NCI-H345 treated with DMSO at 0.1 percent for 48 hours (cell line): ENCODE data around the gene CACNA2D2.

ENCODE experiments used
- DNase-seq: peaks from one replicate; lab custom pipeline; 2025; ENCODE audit not compliant: unreplicated experiment; lab: John Stamatoyannopoulos, UW

Gene CACNA2D2

GRCh38 chr3:50353245-50354004, 150.0 kb downstream of the CACNA2D2 start:
- no peak for DNase-seq

- no peak for DNase-seq
Measured at GRCh38 chr3:50352781-50353180, 150.7 kb downstream of the CACNA2D2 start.

GRCh38 chr3:50351323-50351697, 152.1 kb downstream of the CACNA2D2 start:
- no peak for DNase-seq

- DNase-seq = peak; percentile 83
Measured at GRCh38 chr3:50350527-50351322, 152.7 kb downstream of the CACNA2D2 start, which contains the start of the genes CYB561D2 and NPRL2. Gene CYB561D2, plus strand, starts transcription at chr3:50350862. Its CDS starts 572 bp downstream, at chr3:50351434. Gene NPRL2, minus strand, starts transcription at chr3:50350775. Its CDS starts 123 bp downstream, at chr3:50350652.

- DNase-seq = no peak
Measured at GRCh38 chr3:50350213-50350526, 153.3 kb downstream of the CACNA2D2 start.

GRCh38 chr3:50347187-50347813, 156.1 kb downstream of the CACNA2D2 start:
- DNase-seq = peak; percentile 21

GRCh38 chr3:50345586-50346234, 157.7 kb downstream of the CACNA2D2 start, which contains the start of gene ZMYND10:
Gene ZMYND10, minus strand, starts transcription at chr3:50345732. Its CDS starts 153 bp downstream, at chr3:50345579.
- peak; percentile 37 for DNase-seq

GRCh38 chr3:50345008-50345407, 158.4 kb downstream of the CACNA2D2 start:
- DNase-seq = no peak

GRCh38 chr3:50342813-50343633, 160.4 kb downstream of the CACNA2D2 start:
- no peak for DNase-seq

- no peak for DNase-seq
Measured at GRCh38 chr3:50341996-50342650, 161.3 kb downstream of the CACNA2D2 start.

- no peak for DNase-seq
Measured at GRCh38 chr3:50341537-50341936, 161.9 kb downstream of the CACNA2D2 start.

- no peak for DNase-seq
Measured at GRCh38 chr3:50340448-50341329, 162.7 kb downstream of the CACNA2D2 start, which contains the start of gene RASSF1. Gene RASSF1, minus strand, starts transcription at chr3:50340836. Its CDS starts 31 bp downstream, at chr3:50340805.

- DNase-seq = no peak
Measured at GRCh38 chr3:50340147-50340447, 163.3 kb downstream of the CACNA2D2 start.

- no peak for DNase-seq
Measured at GRCh38 chr3:50339485-50340146, 163.8 kb downstream of the CACNA2D2 start.

- no peak for DNase-seq
Measured at GRCh38 chr3:50338965-50339364, 164.5 kb downstream of the CACNA2D2 start.

GRCh38 chr3:50337175-50337861, 166.1 kb downstream of the CACNA2D2 start:
- DNase-seq = peak; percentile 83

GRCh38 chr3:50336452-50337174, 166.8 kb downstream of the CACNA2D2 start:
- DNase-seq = no peak
